Gastroesophageal sphincter (tissue), 3 donors: Measurements from ENCODE around the gene DCDC1.

Experiments used
- CTCF ChIP-seq, 4 experiments: fragments of 200-600 bp in 2 of 4; fragments of 450-650 bp in 2 of 4; sonication (generic) in 1 of 4; IDR thresholded peaks; one replicate each; pipeline ENCODE4 v1.5.1; 2017 to 2019; ENCODE audit warnings: antibody characterized with exemption in 4 of 4, mild to moderate bottlenecking in 2 of 4, moderate library complexity in 2 of 4
- POLR2A ChIP-seq, 2 donors: fragments of 450-650 bp; IDR thresholded peaks; one replicate each; pipeline ENCODE4 v1.6.1; 2017; ENCODE audit warnings: antibody characterized with exemption in 2 of 2, mild to moderate bottlenecking in 2 of 2, moderate library complexity in 1 of 2

- TF ChIP-seq CTCF (IDR thresholded peaks at IDR 0.05) (no peak), POLR2A (IDR thresholded peaks at IDR 0.05) (no peak)
Observed at GRCh38 chr11:30990625-30991296, 378.8 kb downstream of the DCDC1 start.
